NB4 (cell line): ENCODE results near the gene SPRTN.

Experiments
- CTCF ChIP-seq: IDR thresholded peaks from one replicate; pipeline ENCODE4 v1.5.1; 2012; ENCODE audit warnings: low read depth, low read length
- MAX ChIP-seq: IDR thresholded peaks from 2 replicates; pipeline ENCODE4 v1.6.1; 2011; ENCODE audit warnings: low read depth, low read length
- MYC ChIP-seq: IDR thresholded peaks from 2 replicates; pipeline ENCODE4 v1.6.1; 2011; ENCODE audit warnings: low read depth, low read length
- POLR2A ChIP-seq: IDR thresholded peaks from 2 replicates; pipeline ENCODE4 v1.6.1; 2011; ENCODE audit warnings: mild to moderate bottlenecking; ENCODE audit not compliant: insufficient read length; ENCODE audit errors: extremely low read depth

GRCh38 chr1:231317306-231318014 lies 20.6 kb upstream of the SPRTN start:
- no peak for TF ChIP-seq CTCF
- TF ChIP-seq MAX = no peak
- TF ChIP-seq POLR2A = no peak
- no peak for TF ChIP-seq MYC
